GM23248 (cell line): ENCODE results near the gene ADRA2C.

Source experiments
- EZH2 ChIP-seq: fragments of 200-600 bp; sonication (generic); IDR thresholded peaks from 2 replicates; pipeline ENCODE4 v1.6.1; 2018; ENCODE audit warnings: antibody characterized with exemption, mild to moderate bottlenecking; ENCODE audit not compliant: insufficient read depth, poor library complexity, severe bottlenecking
- EZH2phosphoT487 ChIP-seq: fragments of 200-600 bp; sonication (generic); IDR thresholded peaks from 2 replicates; pipeline ENCODE4 v1.6.1; 2018; ENCODE audit warnings: antibody characterized with exemption, moderate library complexity, mild to moderate bottlenecking, low read depth; ENCODE audit not compliant: insufficient read depth

DNA sequence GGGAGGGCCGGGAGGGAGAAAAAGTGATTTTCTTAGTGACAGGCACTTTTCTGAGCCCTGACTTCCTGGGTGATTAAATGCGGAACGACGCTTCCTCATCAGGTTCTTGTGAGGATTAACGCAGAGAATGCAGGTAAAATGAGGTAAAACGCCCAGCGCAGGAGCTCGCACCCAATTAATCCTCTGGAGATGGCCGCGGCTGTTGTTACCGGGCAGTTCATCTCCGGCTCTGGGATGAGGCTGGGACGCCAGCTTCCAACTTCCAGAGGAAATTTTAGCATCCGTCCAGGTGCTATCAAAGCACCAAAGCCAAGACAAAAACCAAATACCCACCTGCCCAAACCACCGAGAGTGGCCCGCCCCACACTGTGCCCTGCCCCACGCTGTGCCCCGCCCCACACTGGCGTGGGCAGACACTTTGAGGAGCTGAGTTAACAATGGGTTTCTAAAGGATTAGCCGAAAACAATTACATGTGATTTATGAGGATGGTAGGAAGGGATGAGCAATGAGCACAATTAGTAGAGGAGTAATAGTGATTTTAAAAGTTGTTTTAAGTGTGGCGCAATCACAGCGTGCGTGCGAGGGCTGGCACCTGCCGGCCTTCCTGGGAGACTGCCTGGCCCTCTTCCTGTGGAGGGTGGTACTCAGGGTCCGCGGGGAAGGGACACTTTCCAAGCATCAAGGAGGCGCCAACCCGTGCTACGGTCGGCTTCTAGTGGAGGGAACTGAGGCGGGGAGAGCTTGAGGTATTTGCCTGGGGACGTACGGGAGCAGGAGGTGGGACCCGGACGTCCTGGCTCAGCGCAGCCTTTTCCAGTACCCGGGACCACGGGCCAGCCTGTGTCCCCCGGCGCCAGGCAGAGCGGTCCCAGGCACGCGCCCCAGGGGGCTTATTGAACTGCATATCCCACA is 41.6 kb upstream of the ADRA2C start:
- no peak for TF ChIP-seq EZH2
- TF ChIP-seq EZH2phosphoT487 = no peak
